ENCODE data around the gene FANCB.

DNA sequence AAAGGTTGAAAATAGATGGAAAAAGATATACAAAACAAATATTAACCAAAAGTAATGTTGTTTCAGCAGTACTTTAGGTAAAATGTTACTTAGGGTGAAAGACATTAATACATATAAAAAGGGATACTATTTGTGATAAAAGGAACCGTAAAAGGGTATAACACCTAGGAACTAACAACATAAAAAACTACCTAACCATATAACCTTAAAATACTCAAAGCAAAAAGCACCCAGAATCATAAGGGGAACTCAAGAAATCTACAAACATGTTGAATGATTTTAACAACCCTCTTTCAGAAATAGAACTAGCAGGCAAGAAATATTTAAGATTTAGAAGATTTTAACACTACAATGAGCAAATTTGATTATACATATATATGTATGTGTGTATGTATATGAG is 11.8 kb upstream of the FANCB start:
- TF ChIP-seq, protein P1, sequence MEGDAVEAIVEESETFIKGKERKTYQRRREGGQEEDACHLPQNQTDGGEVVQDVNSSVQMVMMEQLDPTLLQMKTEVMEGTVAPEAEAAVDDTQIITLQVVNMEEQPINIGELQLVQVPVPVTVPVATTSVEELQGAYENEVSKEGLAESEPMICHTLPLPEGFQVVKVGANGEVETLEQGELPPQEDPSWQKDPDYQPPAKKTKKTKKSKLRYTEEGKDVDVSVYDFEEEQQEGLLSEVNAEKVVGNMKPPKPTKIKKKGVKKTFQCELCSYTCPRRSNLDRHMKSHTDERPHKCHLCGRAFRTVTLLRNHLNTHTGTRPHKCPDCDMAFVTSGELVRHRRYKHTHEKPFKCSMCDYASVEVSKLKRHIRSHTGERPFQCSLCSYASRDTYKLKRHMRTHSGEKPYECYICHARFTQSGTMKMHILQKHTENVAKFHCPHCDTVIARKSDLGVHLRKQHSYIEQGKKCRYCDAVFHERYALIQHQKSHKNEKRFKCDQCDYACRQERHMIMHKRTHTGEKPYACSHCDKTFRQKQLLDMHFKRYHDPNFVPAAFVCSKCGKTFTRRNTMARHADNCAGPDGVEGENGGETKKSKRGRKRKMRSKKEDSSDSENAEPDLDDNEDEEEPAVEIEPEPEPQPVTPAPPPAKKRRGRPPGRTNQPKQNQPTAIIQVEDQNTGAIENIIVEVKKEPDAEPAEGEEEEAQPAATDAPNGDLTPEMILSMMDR (IDR thresholded peaks at IDR 0.05 in 2 of 3, conservative IDR thresholded peaks at IDR 0.05 in 1 of 3; ENCODE audit: borderline replicate concordance in 1 of 3, insufficient read depth in 1 of 3, low read depth in 2 of 3, low read length in 2 of 3): no peak
- TF ChIP-seq JUND (IDR thresholded peaks at IDR 0.05) (no peak), CEBPB (IDR thresholded peaks at IDR 0.05; ENCODE audit: low read depth) (no peak), ZNF274 (IDR thresholded peaks at IDR 0.05; ENCODE audit: low read depth, low read length) (no peak), CBX3 (IDR thresholded peaks at IDR 0.05; ENCODE audit: low read depth) (no peak), POLR2A (IDR thresholded peaks at IDR 0.05; ENCODE audit: borderline replicate concordance, extremely low read depth, insufficient read depth, insufficient read length) (no peak), RAD21 (IDR thresholded peaks at IDR 0.05; ENCODE audit: low read depth) (no peak), FOSL1 (IDR thresholded peaks at IDR 0.05; ENCODE audit: low read depth) (no peak), EZH2phosphoT487 (IDR thresholded peaks at IDR 0.05; ENCODE audit: borderline replicate concordance) (no peak), POLR2AphosphoS5 (IDR thresholded peaks at IDR 0.05; ENCODE audit: low read depth, low read length) (no peak), SP1 (IDR thresholded peaks at IDR 0.05; ENCODE audit: low read depth) (no peak)
- TF ChIP-seq, protein P2, sequence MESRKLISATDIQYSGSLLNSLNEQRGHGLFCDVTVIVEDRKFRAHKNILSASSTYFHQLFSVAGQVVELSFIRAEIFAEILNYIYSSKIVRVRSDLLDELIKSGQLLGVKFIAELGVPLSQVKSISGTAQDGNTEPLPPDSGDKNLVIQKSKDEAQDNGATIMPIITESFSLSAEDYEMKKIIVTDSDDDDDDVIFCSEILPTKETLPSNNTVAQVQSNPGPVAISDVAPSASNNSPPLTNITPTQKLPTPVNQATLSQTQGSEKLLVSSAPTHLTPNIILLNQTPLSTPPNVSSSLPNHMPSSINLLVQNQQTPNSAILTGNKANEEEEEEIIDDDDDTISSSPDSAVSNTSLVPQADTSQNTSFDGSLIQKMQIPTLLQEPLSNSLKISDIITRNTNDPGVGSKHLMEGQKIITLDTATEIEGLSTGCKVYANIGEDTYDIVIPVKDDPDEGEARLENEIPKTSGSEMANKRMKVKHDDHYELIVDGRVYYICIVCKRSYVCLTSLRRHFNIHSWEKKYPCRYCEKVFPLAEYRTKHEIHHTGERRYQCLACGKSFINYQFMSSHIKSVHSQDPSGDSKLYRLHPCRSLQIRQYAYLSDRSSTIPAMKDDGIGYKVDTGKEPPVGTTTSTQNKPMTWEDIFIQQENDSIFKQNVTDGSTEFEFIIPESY (IDR thresholded peaks at IDR 0.05; ENCODE audit: extremely low read depth, insufficient replicate concordance, low read length): no peak
- TF ChIP-seq, protein P3, sequence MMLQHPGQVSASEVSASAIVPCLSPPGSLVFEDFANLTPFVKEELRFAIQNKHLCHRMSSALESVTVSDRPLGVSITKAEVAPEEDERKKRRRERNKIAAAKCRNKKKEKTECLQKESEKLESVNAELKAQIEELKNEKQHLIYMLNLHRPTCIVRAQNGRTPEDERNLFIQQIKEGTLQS (IDR thresholded peaks at IDR 0.05): no peak
- TF ChIP-seq, protein P4, sequence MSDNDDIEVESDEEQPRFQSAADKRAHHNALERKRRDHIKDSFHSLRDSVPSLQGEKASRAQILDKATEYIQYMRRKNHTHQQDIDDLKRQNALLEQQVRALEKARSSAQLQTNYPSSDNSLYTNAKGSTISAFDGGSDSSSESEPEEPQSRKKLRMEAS (IDR thresholded peaks at IDR 0.05): no peak
